Measurements from ENCODE around the gene CAMK1G. TPM values are rescaled to one million over a fixed set of nuclear protein-coding genes. Genes with fewer than 3 reads are reported as not detected.
A peak's percentile ranks its signal among the peaks of the same experiment; 100 is the strongest.

CAMK1G gene
- total RNA-seq, 1 experiment from 2014 or later: not detected

GRCh38 chr1:209589863-209590262, 6.3 kb downstream of the CAMK1G start:
- intact Hi-C loops (cut with micrococcal nuclease; ENCODE audit: unreplicated experiment): no loop called here
- Histone ChIP-seq H3K9me3 (no peaks in the 10 kb centered on the region), H3K36me3 (ENCODE audit: control insufficient read depth, insufficient read depth, low read length) (no peaks in the 10 kb centered on the region), H3K4me3 (ENCODE audit: low read depth, low read length) (no peak overlapping the region), H3K27me3 (replicated peaks; ENCODE audit: control insufficient read depth, insufficient read depth, low read length) (no peaks in the 10 kb centered on the region; the same call in none of the 2 replicates), H3K4me1 (peaks cover 4% of the 10 kb centered on the region; the same call in 1 of the 2 replicates)
- DNase-seq: no peak
- Mint-ChIP-seq H3K36me3 (ENCODE audit: insufficient read depth, unreplicated experiment) (no peaks in the 10 kb centered on the region), H3K4me3 (ENCODE audit: unreplicated experiment) (no peak overlapping the region), H3K4me1 (ENCODE audit: low read depth, unreplicated experiment) (no peaks in the 10 kb centered on the region), H3K9me3 (ENCODE audit: unreplicated experiment) (peaks cover 9% of the 10 kb centered on the region), H3K27me3 (ENCODE audit: insufficient read depth, unreplicated experiment) (peaks cover 15% of the 10 kb centered on the region), H3K27ac (ENCODE audit: unreplicated experiment) (no peak overlapping the region)
- ChIA-PET CTCF (interaction anchor here (1.2 to 1.3 kb wide), 2 partner anchors 17 to 24 kb away, joined by 3 read pairs; no protein-coding TSS in a partner anchor), POLR2A (no interaction called here)
- no peak for TF ChIP-seq CTCF (IDR thresholded peaks at IDR 0.05; ENCODE audit: insufficient read depth in 1 of 2, low read depth in 1 of 2, low read length in 1 of 2, severe bottlenecking in 1 of 2, unreplicated experiment in 1 of 2)
- BruUV-seq (replicated peaks): no TSS peak

- Mint-ChIP-seq H3K4me1 (ENCODE audit: low read depth, unreplicated experiment) (no peaks in the 10 kb centered on the region), H3K27me3 (ENCODE audit: insufficient read depth, unreplicated experiment) (peaks cover 15% of the 10 kb centered on the region), H3K9me3 (ENCODE audit: unreplicated experiment) (peaks cover 9% of the 10 kb centered on the region), H3K27ac (ENCODE audit: unreplicated experiment) (no peak overlapping the region), H3K36me3 (ENCODE audit: insufficient read depth, unreplicated experiment) (no peaks in the 10 kb centered on the region), H3K4me3 (ENCODE audit: unreplicated experiment) (no peak overlapping the region)
- TF ChIP-seq CTCF (IDR thresholded peaks at IDR 0.05; ENCODE audit: insufficient read depth in 1 of 2, low read depth in 1 of 2, low read length in 1 of 2, severe bottlenecking in 1 of 2, unreplicated experiment in 1 of 2): peak in 1 of 2 experiments; percentile 20
- BruUV-seq (replicated peaks): no TSS peak
- Histone ChIP-seq H3K27me3 (replicated peaks; ENCODE audit: control insufficient read depth, insufficient read depth, low read length) (no peaks in the 10 kb centered on the region; the same call in none of the 2 replicates), H3K9me3 (no peaks in the 10 kb centered on the region), H3K4me1 (peaks cover 4% of the 10 kb centered on the region; the same call in 1 of the 2 replicates), H3K36me3 (ENCODE audit: control insufficient read depth, insufficient read depth, low read length) (no peaks in the 10 kb centered on the region), H3K4me3 (ENCODE audit: low read depth, low read length) (no peak overlapping the region)
- intact Hi-C loops (cut with micrococcal nuclease; ENCODE audit: unreplicated experiment): no loop called here
- ChIA-PET CTCF (interaction anchor here (0.7 to 1.3 kb wide), 4 partner anchors 14 to 122 kb away, joined by 3 read pairs; no protein-coding TSS in a partner anchor), POLR2A (no interaction called here)
- no peak for DNase-seq
Measured at GRCh38 chr1:209590405-209590804, 6.9 kb downstream of the CAMK1G start.

- DNase-seq: no peak
- no peak for TF ChIP-seq CTCF (IDR thresholded peaks at IDR 0.05; ENCODE audit: insufficient read depth in 1 of 2, low read depth in 1 of 2, low read length in 1 of 2, severe bottlenecking in 1 of 2, unreplicated experiment in 1 of 2)
- H3K36me3 ChIP-seq (ENCODE audit: control insufficient read depth, insufficient read depth, low read length): no peaks in the 10 kb centered on the region
- Mint-ChIP-seq H3K4me1 (ENCODE audit: low read depth, unreplicated experiment) (no peaks in the 10 kb centered on the region), H3K36me3 (ENCODE audit: insufficient read depth, unreplicated experiment) (no peaks in the 10 kb centered on the region), H3K4me3 (ENCODE audit: unreplicated experiment) (no peak overlapping the region), H3K9me3 (ENCODE audit: unreplicated experiment) (peaks cover 9% of the 10 kb centered on the region), H3K27ac (ENCODE audit: unreplicated experiment) (no peak overlapping the region), H3K27me3 (ENCODE audit: insufficient read depth, unreplicated experiment) (peaks cover 17% of the 10 kb centered on the region)
- H3K4me3 ChIP-seq (ENCODE audit: low read depth, low read length): no peak overlapping the region
- no peaks in the 10 kb centered on the region; the same call in 1 of the 2 replicates for H3K4me1 ChIP-seq
- intact Hi-C loops (cut with micrococcal nuclease; ENCODE audit: unreplicated experiment): loop anchor here (1.0 kb wide), 1 partner anchor 8 kb away; no protein-coding TSS in a partner anchor
- BruUV-seq (replicated peaks): no TSS peak
- POLR2A ChIA-PET: no interaction called here
- H3K9me3 ChIP-seq: no peaks in the 10 kb centered on the region
- CTCF ChIA-PET: interaction anchor here (0.7 kb wide), 1 partner anchor 82 kb away, joined by 3 read pairs; the partner anchor contains the start of gene G0S2
- H3K27me3 ChIP-seq (replicated peaks; ENCODE audit: control insufficient read depth, insufficient read depth, low read length): no peaks in the 10 kb centered on the region; the same call in 1 of the 2 replicates
Measured at GRCh38 chr1:209593747-209594146, 10.2 kb downstream of the CAMK1G start.

Data from Caco-2 (cell line).